GM12891 (cell line): ENCODE results near the gene CHRM1.

Experiments
- POLR2A ChIP-seq: IDR thresholded peaks from 2 replicates; pipeline ENCODE4 v1.6.1; 2011; ENCODE audit warnings: low read depth, low read length, control low read depth
- POLR2AphosphoS5 ChIP-seq: IDR thresholded peaks from 2 replicates; pipeline ENCODE4 v1.6.1; 2011; ENCODE audit warnings: low read depth, low read length, control low read depth
- POU2F2 ChIP-seq: IDR thresholded peaks from 2 replicates; pipeline ENCODE4 v1.6.1; 2011; ENCODE audit warnings: low read depth, mild to moderate bottlenecking, control low read depth, low read length, moderate library complexity
- SPI1 ChIP-seq: IDR thresholded peaks from 2 replicates; pipeline ENCODE4 v1.6.1; 2011; ENCODE audit warnings: low read depth, low read length, control low read depth
- TAF1 ChIP-seq: IDR thresholded peaks from 2 replicates; pipeline ENCODE4 v1.6.1; 2011; ENCODE audit warnings: low read depth, low read length, control low read depth

- TF ChIP-seq POLR2AphosphoS5 (no peak), POLR2A (no peak), TAF1 (no peak), POU2F2 (no peak), SPI1 (no peak)
Observed at GRCh38 chr11:62918531-62918930, 2.6 kb downstream of the CHRM1 start.
